ENCODE data around the gene ACVR1B.
A peak's percentile ranks its signal among the peaks of the same experiment; 100 is the strongest.

The ACVR1B gene

GRCh38 chr12:51906430-51907082 lies 44.9 kb upstream of the ACVR1B start:
- no peaks in the 10 kb centered on the region for H3K4me1 ChIP-seq (ENCODE audit: insufficient read depth, poor library complexity, severe bottlenecking)
- no peak overlapping the region for H3K27ac ChIP-seq (ENCODE audit: poor library complexity, severe bottlenecking)
- H3K9me3 ChIP-seq (ENCODE audit: severe bottlenecking) = no peaks in the 10 kb centered on the region
- H3K27me3 ChIP-seq (ENCODE audit: insufficient read depth, poor library complexity, severe bottlenecking) = peaks cover 13% of the 10 kb centered on the region
- TF ChIP-seq CTCF (IDR thresholded peaks at IDR 0.05; ENCODE audit: poor library complexity, severe bottlenecking) = no peak
- H3K4me3 ChIP-seq (ENCODE audit: severe bottlenecking) = no peak overlapping the region
- DNase-seq (ENCODE audit: low spot score) (peak; percentile 37), ATAC-seq (ENCODE audit: low read depth) (no peak)
- no peaks in the 10 kb centered on the region for H3K36me3 ChIP-seq (ENCODE audit: low read depth)

DNA sequence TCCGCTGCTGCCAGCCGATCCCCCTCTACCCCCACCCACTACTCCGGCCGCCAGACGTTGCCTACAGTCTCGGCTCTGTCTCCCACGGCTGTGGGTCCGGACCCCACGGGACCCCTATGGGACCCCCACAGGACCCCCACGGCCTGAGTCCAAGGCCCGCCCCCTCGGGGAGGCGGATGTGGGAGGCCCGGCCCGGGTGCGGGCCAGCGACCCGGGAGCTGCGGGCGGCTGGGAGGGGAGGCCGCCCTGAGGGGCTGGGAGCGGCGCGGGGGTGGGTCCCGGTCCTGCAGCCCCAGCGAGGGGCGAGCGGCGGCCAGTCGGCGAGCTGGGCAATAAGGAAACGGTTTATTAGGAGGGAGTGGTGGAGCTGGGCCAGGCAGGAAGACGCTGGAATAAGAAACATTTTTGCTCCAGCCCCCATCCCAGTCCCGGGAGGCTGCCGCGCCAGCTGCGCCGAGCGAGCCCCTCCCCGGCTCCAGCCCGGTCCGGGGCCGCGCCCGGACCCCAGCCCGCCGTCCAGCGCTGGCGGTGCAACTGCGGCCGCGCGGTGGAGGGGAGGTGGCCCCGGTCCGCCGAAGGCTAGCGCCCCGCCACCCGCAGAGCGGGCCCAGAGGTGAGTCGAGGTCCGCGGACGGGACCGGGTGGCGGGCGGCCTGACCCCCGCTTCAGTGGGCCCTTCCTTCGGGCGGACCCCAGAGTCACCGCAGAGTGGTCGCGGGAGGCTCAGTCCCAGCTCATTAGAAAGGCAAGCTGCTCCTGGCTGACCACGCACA lies 44.2 kb upstream of the ACVR1B start, which contains the start of gene ACVRL1:
TSS of gene ACVRL1 (plus strand) at position 422 of the 773 bp plus-strand sequence. CDS start 4,971 bp downstream, outside the sequence.
- Histone ChIP-seq H3K27ac (ENCODE audit: poor library complexity, severe bottlenecking) (no peak within 1 kb of the TSS), H3K4me3 (ENCODE audit: severe bottlenecking) (no peak within 1 kb of the TSS), H3K36me3 (ENCODE audit: low read depth) (no peaks in the 10 kb centered on the region), H3K27me3 (ENCODE audit: insufficient read depth, poor library complexity, severe bottlenecking) (peaks cover 13% of the 10 kb centered on the region), H3K4me1 (ENCODE audit: insufficient read depth, poor library complexity, severe bottlenecking) (no peaks in the 10 kb centered on the region), H3K9me3 (ENCODE audit: severe bottlenecking) (no peaks in the 10 kb centered on the region)
- peak; percentile 27 for DNase-seq (ENCODE audit: low spot score)
- ATAC-seq (ENCODE audit: low read depth) = no peak
- no peak for TF ChIP-seq CTCF (IDR thresholded peaks at IDR 0.05; ENCODE audit: poor library complexity, severe bottlenecking)

DNA sequence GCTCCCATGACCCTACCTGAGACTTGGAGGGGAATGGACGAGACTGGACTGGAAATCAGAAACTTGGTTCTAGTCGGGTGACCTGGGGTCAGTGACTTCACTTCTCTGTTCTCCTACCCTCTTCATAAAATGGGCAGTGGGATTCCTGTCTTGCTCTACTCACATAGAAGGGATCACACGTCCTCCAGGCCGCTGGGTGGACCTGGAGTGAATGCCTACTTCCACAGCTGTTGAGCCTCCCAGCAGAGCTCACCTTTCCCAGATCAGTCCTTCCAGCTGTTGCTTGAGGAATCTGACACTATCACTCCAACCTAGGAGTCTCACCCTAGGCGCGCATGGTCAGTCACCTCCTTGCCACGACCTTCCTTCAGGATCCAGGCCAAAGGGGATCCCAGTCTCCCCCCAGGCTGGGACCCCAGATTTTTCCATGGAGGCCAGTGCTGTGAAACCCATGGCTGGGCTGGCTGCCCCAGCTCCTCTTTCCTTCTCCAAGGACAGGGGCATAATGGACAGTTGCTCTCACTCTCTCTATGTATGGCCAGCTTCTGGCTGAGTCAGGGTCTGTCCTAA lies 43.6 kb upstream of the ACVR1B start:
- Histone ChIP-seq H3K9me3 (ENCODE audit: severe bottlenecking) (no peaks in the 10 kb centered on the region), H3K27ac (ENCODE audit: poor library complexity, severe bottlenecking) (no peak overlapping the region), H3K36me3 (ENCODE audit: low read depth) (no peaks in the 10 kb centered on the region), H3K4me3 (ENCODE audit: severe bottlenecking) (no peak overlapping the region), H3K27me3 (ENCODE audit: insufficient read depth, poor library complexity, severe bottlenecking) (peaks cover 13% of the 10 kb centered on the region), H3K4me1 (ENCODE audit: insufficient read depth, poor library complexity, severe bottlenecking) (no peaks in the 10 kb centered on the region)
- no peak for TF ChIP-seq CTCF (IDR thresholded peaks at IDR 0.05; ENCODE audit: poor library complexity, severe bottlenecking)
- DNase-seq (ENCODE audit: low spot score) (peak; percentile 32), ATAC-seq (ENCODE audit: low read depth) (no peak)

- H3K36me3 ChIP-seq (ENCODE audit: low read depth) = no peaks in the 10 kb centered on the region
- peaks cover 13% of the 10 kb centered on the region for H3K27me3 ChIP-seq (ENCODE audit: insufficient read depth, poor library complexity, severe bottlenecking)
- no peaks in the 10 kb centered on the region for H3K9me3 ChIP-seq (ENCODE audit: severe bottlenecking)
- no peak for DNase-seq (ENCODE audit: low spot score)
- no peaks in the 10 kb centered on the region for H3K4me1 ChIP-seq (ENCODE audit: insufficient read depth, poor library complexity, severe bottlenecking)
- H3K27ac ChIP-seq (ENCODE audit: poor library complexity, severe bottlenecking) = no peak overlapping the region
- no peak for TF ChIP-seq CTCF (IDR thresholded peaks at IDR 0.05; ENCODE audit: poor library complexity, severe bottlenecking)
- no peak for ATAC-seq (ENCODE audit: low read depth)
- H3K4me3 ChIP-seq (ENCODE audit: severe bottlenecking) = no peak overlapping the region
Observed at GRCh38 chr12:51908876-51909592, 42.5 kb upstream of the ACVR1B start.
